Natural killer cell (primary cell): Measurements from ENCODE around the gene ALPK1. TPM values are rescaled to one million over a fixed set of nuclear protein-coding genes. Genes with fewer than 3 reads are reported as not detected.
A peak's percentile ranks its signal among the peaks of the same experiment; 100 is the strongest.

Experiments used
- ATAC-seq, 3 donors: fragments of 150-1000 bp in 2 of 3; fragments of 200-7000 bp in 1 of 3; cut with Tn5 transposase; 1 replicate in 1 of 3; 2 replicates in 2 of 3; pipeline ENCODE4 v1.10.0; 2021; ENCODE audit warnings: mild to moderate bottlenecking in 2 of 3, moderate library complexity in 2 of 3
- DNase-seq, 2 donors: peaks; one replicate each; pipeline versions ENCODE4 v3.0.0 to v3.0.0-alpha.2; 2013 to 2021; ENCODE audit warnings: mixed read lengths in 1 of 2
- H3K27ac ChIP-seq: one replicate; pipeline ENCODE4 v1.5.1; 2013; ENCODE audit warnings: mild to moderate bottlenecking, low read length
- H3K27me3 ChIP-seq: one replicate; pipeline ENCODE4 v1.6.1; 2013; ENCODE audit warnings: low read length; ENCODE audit not compliant: control insufficient read depth, insufficient read depth
- H3K36me3 ChIP-seq: one replicate; pipeline ENCODE4 v1.6.1; 2013; ENCODE audit warnings: low read length; ENCODE audit not compliant: control insufficient read depth, insufficient read depth
- H3K4me1 ChIP-seq: one replicate; pipeline ENCODE4 v1.6.1; 2013; ENCODE audit warnings: low read length; ENCODE audit not compliant: control insufficient read depth, insufficient read depth
- H3K4me3 ChIP-seq: one replicate; pipeline ENCODE4 v1.5.1; 2013; ENCODE audit warnings: low read length
- H3K9me3 ChIP-seq: one replicate; pipeline ENCODE4 v1.6.1; 2013; ENCODE audit warnings: low read length; ENCODE audit not compliant: control insufficient read depth, insufficient read depth
- H3K27ac Mint-ChIP-seq, 2 donors: one replicate each; pipeline ENCODE4 v1.8.0; 2022; ENCODE audit warnings: mild to moderate bottlenecking in 2 of 2, mixed read lengths in 2 of 2, moderate library complexity in 1 of 2
- H3K27me3 Mint-ChIP-seq, 2 donors: one replicate each; pipeline ENCODE4 v1.8.0; 2022; ENCODE audit warnings: low read depth in 2 of 2, mixed read lengths in 2 of 2
- H3K36me3 Mint-ChIP-seq: one replicate; pipeline ENCODE4 v1.8.0; 2022; ENCODE audit warnings: mixed read lengths
- H3K4me1 Mint-ChIP-seq, 2 donors: one replicate each; pipeline ENCODE4 v1.8.0; 2022; ENCODE audit warnings: mixed read lengths in 2 of 2
- H3K4me3 Mint-ChIP-seq: one replicate; pipeline ENCODE4 v1.8.0; 2022; ENCODE audit warnings: mild to moderate bottlenecking, moderate library complexity, mixed read lengths
- H3K9me3 Mint-ChIP-seq, 2 donors: one replicate each; pipeline ENCODE4 v1.8.0; 2022; ENCODE audit warnings: mixed read lengths in 2 of 2
- WGBS: methylation state at CpG from one replicate; pipeline ENCODE4 v1.1.7; 2013; ENCODE audit warnings: missing lambda C conversion rate; ENCODE audit not compliant: insufficient coverage; 5-methylcytosine and 5-hydroxymethylcytosine counted together
- intact Hi-C: fragments of 100-400 bp; cut with micrococcal nuclease; formaldehyde crosslinking; loops from one replicate; pipeline ENCODE4 v1.14.2; 2022
- total RNA-seq, 4 donors: library from RNA; stranded (reverse); fragments of 120-200 nt in 1 of 4; gene quantifications; one replicate each; pipeline versions ENCODE4 v1.2.3 to v1.2.4, GENCODE V29; 2013 to 2022
- TF ChIP-seq, protein P1 (sequence below): fragments of 200-600 bp; IDR thresholded peaks from one replicate; pipeline ENCODE4 v1.8.0; 2022; ENCODE audit warnings: antibody characterized with exemption

Gene ALPK1
- total RNA-seq, 3 donors from 2014 or later (not counting 1 experiment from before 2014, with no cell fraction given), result 1.9 to 6.5 (median 3.9) TPM

DNA sequence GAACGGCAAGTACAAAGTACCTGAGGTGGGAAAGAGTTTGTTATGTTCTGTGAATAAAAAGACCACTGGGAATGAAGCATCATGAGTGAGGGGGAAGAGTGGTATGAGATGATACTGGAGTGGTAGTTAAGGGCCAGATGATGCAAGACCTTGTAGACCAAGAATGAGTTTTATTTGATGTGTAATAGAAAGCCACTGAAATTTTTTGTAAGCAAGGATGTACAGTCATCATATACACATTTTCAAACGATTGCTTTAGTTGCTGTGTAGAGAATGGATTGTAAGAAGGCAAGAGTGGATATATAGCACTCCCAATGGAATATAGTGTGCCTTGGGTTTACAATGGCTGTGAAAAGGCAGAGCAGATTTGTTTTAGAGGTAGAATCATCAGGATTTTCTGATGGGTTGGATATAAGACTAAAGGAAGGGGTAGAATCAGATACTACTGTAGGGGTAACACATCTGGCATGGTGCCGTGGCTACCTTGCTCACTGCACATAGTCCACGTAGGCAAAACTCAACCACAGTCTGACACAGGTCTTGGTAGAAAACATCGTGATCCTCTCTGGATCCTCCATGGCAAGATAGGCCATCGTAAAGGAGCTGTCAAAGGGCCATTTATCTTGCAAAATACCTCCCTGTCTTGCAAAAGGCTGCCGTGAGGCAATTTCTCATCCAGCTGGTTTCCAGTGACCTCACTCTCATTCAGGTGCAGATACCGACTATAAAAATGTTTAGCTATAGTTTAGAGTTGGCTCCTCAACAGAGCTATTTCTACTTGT is 26.3 kb upstream of the ALPK1 start:
- 90% methylated on average over 8 of the region's 8 CpGs for WGBS
- no peak for ATAC-seq

DNA sequence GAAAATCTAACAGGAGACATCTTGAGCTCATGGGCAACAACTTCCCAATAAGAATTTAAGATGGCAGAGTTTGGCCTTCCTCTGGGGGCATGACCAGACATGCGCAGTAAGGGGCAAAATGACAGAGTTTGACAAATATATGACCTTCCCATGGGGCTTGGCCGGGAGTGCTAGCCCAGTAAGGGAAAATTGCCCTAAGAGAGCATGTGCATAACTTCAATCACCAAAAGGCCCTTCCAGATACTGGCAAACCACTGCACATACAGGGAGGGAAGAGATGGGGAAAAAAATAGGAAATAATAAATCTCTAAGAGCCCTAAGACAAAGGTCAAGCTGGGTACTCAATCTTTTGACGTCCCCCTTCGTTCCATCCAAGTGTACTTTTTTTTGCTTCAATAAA is 24.9 kb upstream of the ALPK1 start:
- no peak for DNase-seq
- Mint-ChIP-seq H3K9me3 (no peaks in the 10 kb centered on the region), H3K4me1 (no peaks in the 10 kb centered on the region), H3K27me3 (no peaks in the 10 kb centered on the region), H3K36me3 (no peaks in the 10 kb centered on the region), H3K27ac (no peak overlapping the region), H3K4me3 (no peak overlapping the region)
- intact Hi-C loops, result no loop called here
- no peak overlapping the region for H3K4me3 ChIP-seq
- no peaks in the 10 kb centered on the region for H3K27me3 ChIP-seq
- H3K4me1 ChIP-seq, result no peaks in the 10 kb centered on the region
- no peak for ATAC-seq
- TF ChIP-seq, protein P1, sequence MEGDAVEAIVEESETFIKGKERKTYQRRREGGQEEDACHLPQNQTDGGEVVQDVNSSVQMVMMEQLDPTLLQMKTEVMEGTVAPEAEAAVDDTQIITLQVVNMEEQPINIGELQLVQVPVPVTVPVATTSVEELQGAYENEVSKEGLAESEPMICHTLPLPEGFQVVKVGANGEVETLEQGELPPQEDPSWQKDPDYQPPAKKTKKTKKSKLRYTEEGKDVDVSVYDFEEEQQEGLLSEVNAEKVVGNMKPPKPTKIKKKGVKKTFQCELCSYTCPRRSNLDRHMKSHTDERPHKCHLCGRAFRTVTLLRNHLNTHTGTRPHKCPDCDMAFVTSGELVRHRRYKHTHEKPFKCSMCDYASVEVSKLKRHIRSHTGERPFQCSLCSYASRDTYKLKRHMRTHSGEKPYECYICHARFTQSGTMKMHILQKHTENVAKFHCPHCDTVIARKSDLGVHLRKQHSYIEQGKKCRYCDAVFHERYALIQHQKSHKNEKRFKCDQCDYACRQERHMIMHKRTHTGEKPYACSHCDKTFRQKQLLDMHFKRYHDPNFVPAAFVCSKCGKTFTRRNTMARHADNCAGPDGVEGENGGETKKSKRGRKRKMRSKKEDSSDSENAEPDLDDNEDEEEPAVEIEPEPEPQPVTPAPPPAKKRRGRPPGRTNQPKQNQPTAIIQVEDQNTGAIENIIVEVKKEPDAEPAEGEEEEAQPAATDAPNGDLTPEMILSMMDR, result no peak
- H3K36me3 ChIP-seq, result peaks cover 15% of the 10 kb centered on the region
- H3K9me3 ChIP-seq, result no peaks in the 10 kb centered on the region
- 100% methylated on average over 4 of the region's 4 CpGs for whole genome bisulfite sequencing
- H3K27ac ChIP-seq, result no peak overlapping the region

More for the DNA sequence above, 26.3 kb upstream of the ALPK1 start:
- peaks cover 9% of the 10 kb centered on the region for H3K36me3 ChIP-seq
- no peaks in the 10 kb centered on the region for H3K9me3 ChIP-seq
- no peaks in the 10 kb centered on the region for H3K27me3 ChIP-seq
- Mint-ChIP-seq H3K4me1 (no peaks in the 10 kb centered on the region), H3K27me3 (no peaks in the 10 kb centered on the region), H3K9me3 (no peaks in the 10 kb centered on the region), H3K27ac (no peak overlapping the region), H3K36me3 (no peaks in the 10 kb centered on the region), H3K4me3 (no peak overlapping the region)
- intact Hi-C loops, result no loop called here
- no peaks in the 10 kb centered on the region for H3K4me1 ChIP-seq
- no peak overlapping the region for H3K4me3 ChIP-seq
- TF ChIP-seq, protein P1, result no peak
- no peak overlapping the region for H3K27ac ChIP-seq
- DNase-seq, result no peak

DNA sequence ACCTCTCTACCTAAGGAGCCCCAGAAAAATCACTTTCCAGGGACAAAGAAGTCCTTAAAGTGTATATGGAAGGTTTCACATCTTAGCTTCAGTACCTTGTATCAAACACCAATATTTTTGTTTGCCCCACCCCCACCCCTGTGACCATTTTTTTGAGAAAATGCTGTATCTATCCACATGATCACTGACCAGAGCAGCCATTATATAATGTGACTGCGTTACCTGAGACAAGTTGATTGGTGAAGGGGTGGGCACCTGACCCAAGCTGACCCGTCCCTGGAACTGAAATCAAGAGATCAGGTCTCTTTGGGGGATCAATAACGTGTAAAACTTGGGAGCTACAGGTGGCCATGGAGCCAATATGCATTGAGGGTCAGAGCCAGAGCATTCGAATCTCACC is 22.2 kb upstream of the ALPK1 start:
- H3K9me3 ChIP-seq, result no peaks in the 10 kb centered on the region
- no peak overlapping the region for H3K4me3 Mint-ChIP-seq
- H3K36me3 ChIP-seq, result peaks cover 10% of the 10 kb centered on the region
- H3K27ac Mint-ChIP-seq, result no peak overlapping the region
- ATAC-seq (no peak), DNase-seq (no peak)
- peaks cover 0 to 8% of the 10 kb centered on the region in 2 donors for H3K4me1 Mint-ChIP-seq
- H3K27me3 ChIP-seq, result no peaks in the 10 kb centered on the region
- H3K4me1 ChIP-seq, result peaks cover 3% of the 10 kb centered on the region
- no peaks in the 10 kb centered on the region for H3K27me3 Mint-ChIP-seq
- H3K9me3 Mint-ChIP-seq, result no peaks in the 10 kb centered on the region
- no peaks in the 10 kb centered on the region for H3K36me3 Mint-ChIP-seq
- TF ChIP-seq, protein P1, result no peak
- intact Hi-C loops, result no loop called here
- 92% methylated on average over 4 of the region's 4 CpGs for WGBS
- H3K4me3 ChIP-seq, result no peak overlapping the region
- H3K27ac ChIP-seq, result no peak overlapping the region

DNA sequence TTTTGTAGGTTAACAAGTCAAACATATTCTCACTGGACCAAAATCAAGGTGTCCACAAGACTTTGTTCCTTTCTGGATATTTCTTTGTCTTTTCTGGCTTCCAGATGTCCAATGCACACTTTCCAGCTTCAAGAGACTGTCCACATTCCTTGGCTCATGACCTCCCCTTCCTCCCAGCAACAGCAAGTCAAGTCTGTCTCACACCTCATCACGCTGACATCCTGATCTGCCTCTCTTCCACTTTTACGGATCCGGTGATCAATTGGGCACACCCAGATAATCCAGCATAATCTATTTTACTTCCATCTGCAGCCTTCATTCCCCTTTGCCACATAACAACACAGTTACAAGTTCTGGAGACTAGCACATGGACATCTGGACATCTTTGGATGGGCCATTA is 21.1 kb upstream of the ALPK1 start:
- H3K27me3 ChIP-seq, result no peaks in the 10 kb centered on the region
- no peak overlapping the region for H3K4me3 Mint-ChIP-seq
- DNase-seq (no peak), ATAC-seq (no peak)
- 94% methylated on average over 3 of the region's 3 CpGs for WGBS
- H3K27me3 Mint-ChIP-seq, result no peaks in the 10 kb centered on the region
- TF ChIP-seq, protein P1, result no peak
- no peaks in the 10 kb centered on the region for H3K36me3 Mint-ChIP-seq
- intact Hi-C loops, result no loop called here
- no peaks in the 10 kb centered on the region for H3K9me3 Mint-ChIP-seq
- peaks cover 0 to 8% of the 10 kb centered on the region in 2 donors for H3K4me1 Mint-ChIP-seq
- no peaks in the 10 kb centered on the region for H3K9me3 ChIP-seq
- peaks cover 10% of the 10 kb centered on the region for H3K36me3 ChIP-seq
- no peak overlapping the region for H3K27ac ChIP-seq
- H3K4me3 ChIP-seq, result no peak overlapping the region
- peaks cover 3% of the 10 kb centered on the region for H3K4me1 ChIP-seq
- H3K27ac Mint-ChIP-seq, result peak overlapping the region in 1 of 2 donors; percentile 58
